Caco-2 (cell line): ENCODE data around the gene FRYL. TPM values are rescaled to one million over a fixed set of nuclear protein-coding genes. Genes with fewer than 3 reads are reported as not detected.
"Not testable (repeated sequence)": the region's sequence is repeated elsewhere in the genome, so short reads cannot be mapped to it uniquely, and the experiment has no call there.

ENCODE experiments used
- BruUV-seq: library from RNA; stranded (reverse); fragments of 400-500 nt; replicated peaks from 2 replicates; lab custom pipeline; 2021; lab: Mats Ljungman, UMichigan
- CTCF ChIA-PET: fragments of 300-600 bp; sonication (Branson Sonifier 250); formaldehyde crosslinking; loops from one replicate; lab custom pipeline; 2022; ENCODE audit warnings: antibody characterized with exemption; lab: Charles Lee
- POLR2A ChIA-PET: fragments of 300-600 bp; sonication (Branson Sonifier 250); formaldehyde crosslinking; loops from one replicate; lab custom pipeline; 2022; ENCODE audit warnings: antibody characterized with exemption; lab: Charles Lee
- DNase-seq, 2 experiments: peaks; one replicate each; pipeline versions ENCODE4 v3.0.0 to v3.0.0-alpha.2; 2020 to 2022
- H3K27me3 ChIP-seq: replicated peaks from 2 replicates; pipeline ENCODE4 v1.6.0; 2011; ENCODE audit warnings: low read length; ENCODE audit not compliant: control insufficient read depth, insufficient read depth
- H3K36me3 ChIP-seq: 2 replicates; pipeline ENCODE4 v1.5.1; 2011; ENCODE audit warnings: low read length; ENCODE audit not compliant: control insufficient read depth, insufficient read depth
- H3K4me1 ChIP-seq: fragments of 250-450 bp; sonication (Bioruptor Pico); 2 replicates; pipeline ENCODE4 v1.5.1; 2020; ENCODE audit warnings: mild to moderate bottlenecking
- H3K4me3 ChIP-seq: 2 replicates; pipeline ENCODE4 v1.5.1; 2011; ENCODE audit warnings: low read depth, mild to moderate bottlenecking, control low read depth, low read length
- H3K9me3 ChIP-seq: fragments of 250-450 bp; sonication (Bioruptor Pico); 2 replicates; pipeline ENCODE4 v1.5.1; 2020; ENCODE audit warnings: mild to moderate bottlenecking, moderate library complexity
- H3K27ac Mint-ChIP-seq: one replicate; pipeline ENCODE4 v1.8.0; 2022; ENCODE audit warnings: mixed read lengths; ENCODE audit not compliant: unreplicated experiment
- H3K27me3 Mint-ChIP-seq: one replicate; pipeline ENCODE4 v1.8.0; 2022; ENCODE audit warnings: mixed read lengths; ENCODE audit not compliant: insufficient read depth, unreplicated experiment
- H3K36me3 Mint-ChIP-seq: one replicate; pipeline ENCODE4 v1.8.0; 2022; ENCODE audit warnings: mild to moderate bottlenecking, mixed read lengths; ENCODE audit not compliant: insufficient read depth, unreplicated experiment
- H3K4me1 Mint-ChIP-seq: one replicate; pipeline ENCODE4 v1.8.0; 2022; ENCODE audit warnings: low read depth, mixed read lengths; ENCODE audit not compliant: unreplicated experiment
- H3K4me3 Mint-ChIP-seq: one replicate; pipeline ENCODE4 v1.8.0; 2022; ENCODE audit warnings: mild to moderate bottlenecking, moderate library complexity, mixed read lengths; ENCODE audit not compliant: unreplicated experiment
- H3K9me3 Mint-ChIP-seq: one replicate; pipeline ENCODE4 v1.8.0; 2022; ENCODE audit warnings: mixed read lengths; ENCODE audit not compliant: unreplicated experiment
- intact Hi-C: fragments of 100-400 bp; cut with micrococcal nuclease; formaldehyde crosslinking; loops from one replicate; pipeline ENCODE4 v1.10.0; 2022; ENCODE audit not compliant: unreplicated experiment
- total RNA-seq: library from RNA; stranded (reverse); gene quantifications from 2 replicates; pipeline ENCODE4 v1.2.3, GENCODE V29; 2022
- TF ChIP-seq, protein P1 (sequence below), 2 experiments: fragments of 200-600 bp in 1 of 2; IDR thresholded peaks; 1 replicate in 1 of 2; 2 replicates in 1 of 2; pipeline versions ENCODE4 v1.5.1 to v1.8.0; 2011 to 2022; ENCODE audit warnings: antibody characterized with exemption in 1 of 2, control low read depth in 1 of 2, inconsistent platforms in 1 of 2, low read depth in 1 of 2, low read length in 1 of 2, mild to moderate bottlenecking in 1 of 2, moderate library complexity in 1 of 2; ENCODE audit not compliant: insufficient read depth in 1 of 2, severe bottlenecking in 1 of 2, unreplicated experiment in 1 of 2

Gene FRYL
- total RNA-seq, 1 experiment from 2014 or later: 27.4 TPM

DNA sequence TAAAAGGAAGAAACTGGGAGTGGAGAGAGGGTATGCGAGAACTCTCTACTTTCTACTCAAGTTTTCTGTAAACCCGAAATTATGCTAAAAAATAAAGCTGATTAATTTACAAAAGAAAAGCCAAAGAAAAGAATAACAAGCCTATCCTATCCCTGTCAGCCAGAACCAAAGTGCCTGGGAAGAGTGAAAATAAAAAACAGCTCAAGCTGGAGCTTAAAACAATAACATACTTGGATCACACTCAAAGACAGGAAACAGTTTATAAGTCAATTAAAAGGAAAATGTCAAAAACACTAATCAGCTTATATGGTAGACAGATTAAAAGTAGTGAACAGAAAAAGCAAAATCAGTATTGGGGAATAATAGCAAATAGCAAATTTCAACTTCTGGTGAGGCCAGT lies 139.4 kb downstream of the FRYL start:
- no peaks in the 10 kb centered on the region for H3K36me3 ChIP-seq
- BruUV-seq: no TSS peak
- POLR2A ChIA-PET: no interaction called here
- H3K27me3 ChIP-seq: no peaks in the 10 kb centered on the region
- CTCF ChIA-PET: no interaction called here
- intact Hi-C loops: no loop called here
- H3K4me1 ChIP-seq: no peaks in the 10 kb centered on the region; the same call in 1 of the 2 replicates
- H3K4me3 ChIP-seq: no peak overlapping the region
- no peak overlapping the region for H3K27ac Mint-ChIP-seq
- H3K27me3 Mint-ChIP-seq: no peaks in the 10 kb centered on the region
- no peaks in the 10 kb centered on the region for H3K9me3 Mint-ChIP-seq
- no peak for DNase-seq
- no peaks in the 10 kb centered on the region for H3K9me3 ChIP-seq
- H3K4me1 Mint-ChIP-seq: peaks cover 12% of the 10 kb centered on the region
- H3K36me3 Mint-ChIP-seq: no peaks in the 10 kb centered on the region
- H3K4me3 Mint-ChIP-seq: no peak overlapping the region
- TF ChIP-seq, protein P1, sequence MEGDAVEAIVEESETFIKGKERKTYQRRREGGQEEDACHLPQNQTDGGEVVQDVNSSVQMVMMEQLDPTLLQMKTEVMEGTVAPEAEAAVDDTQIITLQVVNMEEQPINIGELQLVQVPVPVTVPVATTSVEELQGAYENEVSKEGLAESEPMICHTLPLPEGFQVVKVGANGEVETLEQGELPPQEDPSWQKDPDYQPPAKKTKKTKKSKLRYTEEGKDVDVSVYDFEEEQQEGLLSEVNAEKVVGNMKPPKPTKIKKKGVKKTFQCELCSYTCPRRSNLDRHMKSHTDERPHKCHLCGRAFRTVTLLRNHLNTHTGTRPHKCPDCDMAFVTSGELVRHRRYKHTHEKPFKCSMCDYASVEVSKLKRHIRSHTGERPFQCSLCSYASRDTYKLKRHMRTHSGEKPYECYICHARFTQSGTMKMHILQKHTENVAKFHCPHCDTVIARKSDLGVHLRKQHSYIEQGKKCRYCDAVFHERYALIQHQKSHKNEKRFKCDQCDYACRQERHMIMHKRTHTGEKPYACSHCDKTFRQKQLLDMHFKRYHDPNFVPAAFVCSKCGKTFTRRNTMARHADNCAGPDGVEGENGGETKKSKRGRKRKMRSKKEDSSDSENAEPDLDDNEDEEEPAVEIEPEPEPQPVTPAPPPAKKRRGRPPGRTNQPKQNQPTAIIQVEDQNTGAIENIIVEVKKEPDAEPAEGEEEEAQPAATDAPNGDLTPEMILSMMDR (IDR thresholded peaks at IDR 0.05; ENCODE audit: insufficient read depth in 1 of 2, low read depth in 1 of 2, low read length in 1 of 2, severe bottlenecking in 1 of 2, unreplicated experiment in 1 of 2): no peak

DNA sequence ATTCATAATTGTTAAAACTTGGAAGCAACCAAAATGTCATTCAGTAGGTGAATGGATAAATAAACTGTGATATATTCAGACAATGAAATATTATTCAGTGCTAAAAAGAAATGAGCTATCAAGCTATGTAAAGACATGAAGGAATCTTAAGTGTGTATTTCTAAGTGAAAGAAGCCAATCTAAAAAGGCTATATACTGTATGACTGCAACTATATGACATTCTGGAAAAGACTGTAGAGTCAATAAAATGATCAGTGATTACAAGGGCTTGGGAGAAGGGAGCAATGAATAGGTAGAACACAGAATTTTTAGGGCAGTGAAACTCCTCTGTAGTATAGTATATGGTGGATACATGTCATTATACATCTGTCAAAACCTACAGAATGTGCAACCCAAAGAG lies 139.9 kb downstream of the FRYL start:
- Mint-ChIP-seq H3K4me3 (no peak overlapping the region), H3K4me1 (peaks cover 12% of the 10 kb centered on the region), H3K36me3 (no peaks in the 10 kb centered on the region), H3K27me3 (no peaks in the 10 kb centered on the region), H3K27ac (no peak overlapping the region), H3K9me3 (no peaks in the 10 kb centered on the region)
- Histone ChIP-seq H3K4me3 (no peak overlapping the region), H3K4me1 (no peaks in the 10 kb centered on the region; the same call in 1 of the 2 replicates), H3K36me3 (no peaks in the 10 kb centered on the region), H3K27me3 (no peaks in the 10 kb centered on the region), H3K9me3 (no peaks in the 10 kb centered on the region)
- no TSS peak for BruUV-seq
- TF ChIP-seq, protein P1 (IDR thresholded peaks at IDR 0.05; ENCODE audit: insufficient read depth in 1 of 2, low read depth in 1 of 2, low read length in 1 of 2, severe bottlenecking in 1 of 2, unreplicated experiment in 1 of 2): no peak
- no peak for DNase-seq
- ChIA-PET POLR2A (no interaction called here), CTCF (no interaction called here)
- intact Hi-C loops: no loop called here

DNA sequence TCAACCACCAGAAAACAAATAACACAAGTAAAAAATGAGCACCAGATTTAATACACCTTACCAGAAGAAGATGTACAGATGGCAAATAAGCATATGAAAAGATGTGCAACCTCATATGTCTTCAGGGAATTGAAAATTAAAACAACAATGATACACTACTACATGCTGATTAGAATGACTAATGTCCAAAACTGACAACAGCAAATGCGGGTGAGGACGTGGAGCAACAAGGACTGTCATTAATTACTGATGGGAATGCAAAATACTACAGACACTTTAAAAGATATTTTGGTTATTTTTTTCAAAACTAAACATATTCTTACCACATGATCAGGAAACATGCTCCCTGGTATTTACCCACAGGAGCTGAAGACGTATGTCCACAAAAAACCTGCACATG lies 140.3 kb downstream of the FRYL start:
- Histone ChIP-seq H3K36me3 (no peaks in the 10 kb centered on the region), H3K9me3 (no peaks in the 10 kb centered on the region), H3K4me3 (no peak overlapping the region), H3K4me1 (no peaks in the 10 kb centered on the region; the same call in 1 of the 2 replicates), H3K27me3 (no peaks in the 10 kb centered on the region)
- peaks cover 12% of the 10 kb centered on the region for H3K4me1 Mint-ChIP-seq
- H3K4me3 Mint-ChIP-seq: no peak overlapping the region
- POLR2A ChIA-PET: no interaction called here
- no peak for DNase-seq
- H3K27me3 Mint-ChIP-seq: no peaks in the 10 kb centered on the region
- H3K27ac Mint-ChIP-seq: no peak overlapping the region
- H3K36me3 Mint-ChIP-seq: no peaks in the 10 kb centered on the region
- CTCF ChIA-PET: no interaction called here
- no TSS peak for BruUV-seq
- H3K9me3 Mint-ChIP-seq: no peaks in the 10 kb centered on the region
- TF ChIP-seq, protein P1 (IDR thresholded peaks at IDR 0.05; ENCODE audit: insufficient read depth in 1 of 2, low read depth in 1 of 2, low read length in 1 of 2, severe bottlenecking in 1 of 2, unreplicated experiment in 1 of 2): no peak
- intact Hi-C loops: no loop called here

DNA sequence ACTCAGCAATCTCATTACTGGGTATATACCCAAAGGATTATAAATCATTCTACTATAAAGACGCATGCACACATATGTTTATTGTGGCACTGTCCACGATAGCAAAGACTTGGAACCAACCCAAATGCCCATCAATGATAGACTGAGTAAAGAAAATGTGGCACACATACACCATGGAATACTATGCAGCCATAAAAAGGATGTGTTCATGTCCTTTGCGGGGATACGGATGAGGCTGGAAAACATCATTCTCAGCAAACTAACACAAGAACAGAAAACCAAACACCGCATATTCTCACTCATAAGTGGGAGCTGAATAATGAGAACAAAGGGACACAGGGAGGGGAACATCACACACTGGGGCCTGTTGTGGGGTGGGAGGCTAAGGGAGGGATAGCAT lies 141.5 kb downstream of the FRYL start:
- H3K4me1 Mint-ChIP-seq: peaks cover 12% of the 10 kb centered on the region
- H3K27ac Mint-ChIP-seq, intact Hi-C loops, H3K9me3 Mint-ChIP-seq, H3K4me1 ChIP-seq, H3K4me3 ChIP-seq, H3K9me3 ChIP-seq, H3K36me3 Mint-ChIP-seq, H3K36me3 ChIP-seq, BruUV-seq, H3K4me3 Mint-ChIP-seq, DNase-seq, CTCF ChIA-PET, POLR2A ChIA-PET, H3K27me3 ChIP-seq, H3K27me3 Mint-ChIP-seq: not testable (repeated sequence)
